ENCODE results near the gene OCA2. TPM values are rescaled to one million over a fixed set of nuclear protein-coding genes. Genes with fewer than 3 reads are reported as not detected.

Gene OCA2
- total RNA-seq, 1 experiment from 2014 or later = not detected

- no peak for DNase-seq (ENCODE audit: low read depth)
Observed at GRCh38 chr15:28003302-28004037, 95.6 kb downstream of the OCA2 start.

GRCh38 chr15:28002867-28003266, 96.2 kb downstream of the OCA2 start:
- DNase-seq (ENCODE audit: low read depth) = no peak

GRCh38 chr15:28002136-28002861, 96.8 kb downstream of the OCA2 start:
- DNase-seq (ENCODE audit: low read depth) = no peak

GRCh38 chr15:28001641-28002040, 97.5 kb downstream of the OCA2 start:
- no peak for DNase-seq (ENCODE audit: low read depth)

GRCh38 chr15:27993996-27994780, 104.9 kb downstream of the OCA2 start:
- no peak for DNase-seq (ENCODE audit: low read depth)

GRCh38 chr15:27993544-27993943, 105.6 kb downstream of the OCA2 start:
- no peak for DNase-seq (ENCODE audit: low read depth)

GRCh38 chr15:27990521-27991515, 108.3 kb downstream of the OCA2 start:
- DNase-seq (ENCODE audit: low read depth) = no peak

GRCh38 chr15:27989838-27990237, 109.3 kb downstream of the OCA2 start:
- no peak for DNase-seq (ENCODE audit: low read depth)

GRCh38 chr15:27989427-27989826, 109.7 kb downstream of the OCA2 start:
- no peak for DNase-seq (ENCODE audit: low read depth)

- DNase-seq (ENCODE audit: low read depth) = no peak
Observed at GRCh38 chr15:27985099-27985498, 114.0 kb downstream of the OCA2 start.

GRCh38 chr15:27983496-27983895, 115.6 kb downstream of the OCA2 start:
- DNase-seq (ENCODE audit: low read depth) = no peak

- no peak for DNase-seq (ENCODE audit: low read depth)
Observed at GRCh38 chr15:27977696-27978095, 121.4 kb downstream of the OCA2 start.

GRCh38 chr15:27973886-27974285, 125.2 kb downstream of the OCA2 start:
- DNase-seq (ENCODE audit: low read depth) = no peak

GRCh38 chr15:27970661-27971392, 128.3 kb downstream of the OCA2 start:
- no peak for DNase-seq (ENCODE audit: low read depth)

- no peak for DNase-seq (ENCODE audit: low read depth)
Observed at GRCh38 chr15:27967541-27967940, 131.6 kb downstream of the OCA2 start.

GRCh38 chr15:27965546-27965945, 133.6 kb downstream of the OCA2 start:
- DNase-seq (ENCODE audit: low read depth) = no peak

GRCh38 chr15:27961801-27962200, 137.3 kb downstream of the OCA2 start:
- DNase-seq (ENCODE audit: low read depth) = no peak

GRCh38 chr15:27958911-27959578, 140.1 kb downstream of the OCA2 start:
- no peak for DNase-seq (ENCODE audit: low read depth)

- DNase-seq (ENCODE audit: low read depth) = no peak
Observed at GRCh38 chr15:27956285-27956684, 142.8 kb downstream of the OCA2 start.

- no peak for DNase-seq (ENCODE audit: low read depth)
Observed at GRCh38 chr15:27955087-27955486, 144.0 kb downstream of the OCA2 start.
